HepG2 (cell line): ENCODE data around the gene PKP3. TPM values are rescaled to one million over a fixed set of nuclear protein-coding genes. Genes with fewer than 3 reads are reported as not detected.
A peak's percentile ranks its signal among the peaks of the same experiment; 100 is the strongest.

Experiments
- ATAC-seq: fragments of 200-7000 bp; cut with Tn5 transposase; 3 replicates; pipeline ENCODE4 v1.9.1; 2020; ENCODE audit warnings: mild to moderate bottlenecking, moderate library complexity
- BruUV-seq: library from RNA; stranded (reverse); fragments of 400-500 nt; replicated peaks from 2 replicates; lab custom pipeline; 2021; lab: Mats Ljungman, UMichigan
- CTCF ChIA-PET: fragments of 300-600 bp; formaldehyde crosslinking; extraction: SDS; loops from one replicate; lab custom pipeline; 2021; ENCODE audit warnings: low total read pairs, inconsistent platforms, low intra/inter-chr PET ratio; lab: Yijun Ruan, JAX
- POLR2A ChIA-PET: fragments of 350-600 bp; sonication (Branson Sonifier 250); formaldehyde crosslinking; loops from one replicate; lab custom pipeline; 2020; ENCODE audit warnings: antibody characterized with exemption, inconsistent platforms; lab: Yijun Ruan, JAX
- DNase-seq: peaks from one replicate; pipeline ENCODE4 v3.0.0-alpha.2; 2015; ENCODE audit warnings: low spot score
- FAIRE-seq: peaks from 3 replicates; lab custom pipeline; 2011; peaks lifted over from hg19 to GRCh38; lab: Jason Lieb, UNC
- H2AFZ ChIP-seq: one replicate; pipeline ENCODE4 v1.6.1; 2011; ENCODE audit warnings: low read length, inconsistent platforms
- H3K27ac ChIP-seq: fragments of 300-600 bp; 3 replicates; pipeline ENCODE4 v1.8.0; 2011; ENCODE audit warnings: mixed run types, mild to moderate bottlenecking, mixed read lengths, low read length, inconsistent platforms; ENCODE audit not compliant: insufficient read depth; ENCODE audit errors: extremely low read length
- H3K27me3 ChIP-seq, 2 experiments: fragments of 200-600 bp in 1 of 2; 2 replicates in 1 of 2; 3 replicates in 1 of 2; pipeline versions ENCODE4 v1.6.0 to v1.8.0; 2011; ENCODE audit warnings: low read length in 2 of 2, mild to moderate bottlenecking in 2 of 2, moderate library complexity in 2 of 2, inconsistent platforms in 1 of 2; ENCODE audit not compliant: insufficient read depth in 2 of 2, control insufficient read depth in 1 of 2
- H3K36me3 ChIP-seq, 2 experiments: fragments of 200-600 bp in 1 of 2; replicated peaks in 1 of 2; 2 replicates in 1 of 2; 3 replicates in 1 of 2; pipeline versions ENCODE4 v1.5.1 to v1.8.0; 2011; ENCODE audit warnings: low read length in 2 of 2, inconsistent platforms in 1 of 2; ENCODE audit not compliant: insufficient read depth in 2 of 2, control insufficient read depth in 1 of 2
- H3K4me1 ChIP-seq: 2 replicates; pipeline ENCODE4 v1.5.1; 2012; ENCODE audit warnings: low read length, inconsistent platforms; ENCODE audit not compliant: insufficient read depth
- H3K4me2 ChIP-seq: 2 replicates; pipeline ENCODE4 v1.6.0; 2011; ENCODE audit warnings: low read depth, low read length, inconsistent platforms
- H3K4me3 ChIP-seq, 3 experiments: fragments of 200-600 bp in 1 of 3; sonication (generic), shearing (Covaris generic) in 1 of 3; replicated peaks in 1 of 3; 2 replicates each; pipeline ENCODE4 v1.5.1; 2011 to 2016; ENCODE audit warnings: low read length in 3 of 3, inconsistent platforms in 2 of 3, low read depth in 2 of 3, mild to moderate bottlenecking in 2 of 3, control low read depth in 1 of 3, mixed read lengths in 1 of 3; ENCODE audit not compliant: insufficient read depth in 1 of 3
- H3K79me2 ChIP-seq: one replicate; pipeline ENCODE4 v1.6.1; 2011; ENCODE audit warnings: low read length, inconsistent platforms; ENCODE audit not compliant: insufficient read depth
- H3K9ac ChIP-seq: 2 replicates; pipeline ENCODE4 v1.6.0; 2011; ENCODE audit warnings: mild to moderate bottlenecking, low read depth, low read length, inconsistent platforms; ENCODE audit not compliant: insufficient read depth
- H3K9me3 ChIP-seq: 2 replicates; pipeline ENCODE4 v1.5.1; 2012; ENCODE audit warnings: mild to moderate bottlenecking, low read length
- H4K20me1 ChIP-seq: 2 replicates; pipeline ENCODE4 v1.6.0; 2011; ENCODE audit warnings: inconsistent platforms, mild to moderate bottlenecking, low read length, moderate library complexity; ENCODE audit not compliant: insufficient read depth
- BRF2 ChIP-seq: sonication (generic); formaldehyde crosslinking; IDR thresholded peaks from 2 replicates; pipeline ENCODE4 v1.8.1; 2022; ENCODE audit warnings: mild to moderate bottlenecking, missing genetic modification reagents
- CTCF ChIP-seq: sonication (generic); formaldehyde crosslinking; IDR thresholded peaks from 2 replicates; pipeline ENCODE4 v1.5.0; 2020; ENCODE audit warnings: mild to moderate bottlenecking, missing genetic modification reagents, moderate library complexity
- FOXA1 ChIP-seq, 2 experiments: fragments of 450-650 bp in 1 of 2; sonication (generic) in 1 of 2; formaldehyde crosslinking in 1 of 2; IDR thresholded peaks; 2 replicates each; pipeline versions ENCODE4 v1.4.0 to v1.6.1; 2016 to 2020; ENCODE audit warnings: missing genetic modification reagents in 1 of 2
- FOXP1 ChIP-seq, 2 experiments: fragments of 450-650 bp in 1 of 2; IDR thresholded peaks; 2 replicates each; pipeline ENCODE4 v1.6.1; 2017 to 2018; ENCODE audit warnings: antibody characterized with exemption in 1 of 2
- KDM2A ChIP-seq: sonication (generic); formaldehyde crosslinking; IDR thresholded peaks from 2 replicates; pipeline ENCODE4 v1.4.0; 2020; ENCODE audit warnings: low read depth, missing genetic modification reagents, borderline replicate concordance
- REPIN1 ChIP-seq: sonication (generic); formaldehyde crosslinking; IDR thresholded peaks from 2 replicates; pipeline ENCODE4 v1.8.0; 2022; ENCODE audit warnings: missing genetic modification reagents, low read depth, mild to moderate bottlenecking, borderline replicate concordance
- STAG1 ChIP-seq: sonication (generic); formaldehyde crosslinking; IDR thresholded peaks from 2 replicates; pipeline ENCODE4 v1.4.0; 2020; ENCODE audit warnings: missing genetic modification reagents
- TFAP4 ChIP-seq: sonication (generic); IDR thresholded peaks from 2 replicates; pipeline ENCODE4 v1.6.1; 2016; ENCODE audit warnings: low read depth, borderline replicate concordance
- THYN1 ChIP-seq: sonication (generic); formaldehyde crosslinking; IDR thresholded peaks from 2 replicates; pipeline ENCODE4 v1.8.1; 2023; ENCODE audit warnings: low read depth, mild to moderate bottlenecking, moderate library complexity, missing genetic modification reagents, borderline replicate concordance
- XRCC5 ChIP-seq: fragments of 200-400 bp; formaldehyde crosslinking; optimal IDR thresholded peaks from 2 replicates; pipeline ENCODE3; 2017; ENCODE audit warnings: mild to moderate bottlenecking, low read length
- ZFP37 ChIP-seq: sonication (generic); formaldehyde crosslinking; IDR thresholded peaks from 2 replicates; pipeline ENCODE4 v1.4.0; 2020; ENCODE audit warnings: missing genetic modification reagents, borderline replicate concordance
- ZFP62 ChIP-seq: sonication (generic); formaldehyde crosslinking; IDR thresholded peaks from 2 replicates; pipeline ENCODE4 v1.4.0; 2020; ENCODE audit warnings: missing genetic modification reagents
- ZFX ChIP-seq: sonication (generic); formaldehyde crosslinking; IDR thresholded peaks from 2 replicates; pipeline ENCODE4 v1.4.0; 2020; ENCODE audit warnings: mild to moderate bottlenecking, low read depth, missing genetic modification reagents, moderate library complexity
- ZKSCAN8 ChIP-seq: IDR thresholded peaks from 2 replicates; pipeline ENCODE4 v1.6.1; 2016; ENCODE audit warnings: borderline replicate concordance, missing genetic modification reagents, missing compliant biosample characterization
- ZNF232 ChIP-seq: sonication (generic); formaldehyde crosslinking; IDR thresholded peaks from 2 replicates; pipeline ENCODE4 v1.4.0; 2020; ENCODE audit warnings: missing genetic modification reagents, borderline replicate concordance
- ZNF670 ChIP-seq: sonication (generic); formaldehyde crosslinking; IDR thresholded peaks from 2 replicates; pipeline ENCODE4 v1.8.0; 2022; ENCODE audit warnings: mild to moderate bottlenecking, missing genetic modification reagents, borderline replicate concordance
- ZNF672 ChIP-seq: sonication (generic); formaldehyde crosslinking; IDR thresholded peaks from 2 replicates; pipeline ENCODE4 v1.8.1; 2022; ENCODE audit warnings: missing genetic modification reagents
- WGBS: methylation state at CpG from one replicate; pipeline ENCODE4 v1.1.6; 2017; ENCODE audit warnings: low lambda C conversion rate; 5-methylcytosine and 5-hydroxymethylcytosine counted together
- in situ Hi-C: cut with HindIII; loops from 2 replicates; pipeline ENCODE4 v1.10.0; 2017; ENCODE audit warnings: low pct_unique_long_range_greater_than_20kb; ENCODE audit not compliant: extremely low pct_ligation_motif_present
- intact Hi-C: fragments of 100-400 bp; cut with micrococcal nuclease; formaldehyde crosslinking; loops from one replicate; pipeline ENCODE4 v1.10.0; 2022; ENCODE audit not compliant: unreplicated experiment
- polyA plus RNA-seq, 8 experiments: library from polyadenylated mRNA; depleted of rRNA in 3 of 8; stranded (reverse) in 7 of 8; unstranded in 1 of 8; fragments of >200 nt; fragmentation: Illumina TruSeq in 4 of 8; extraction: Trizol in 4 of 8; gene quantifications; 2 replicates each; pipeline versions ENCODE4 v1.2.1 to v1.2.3, GENCODE V29; 2011 to 2016; ENCODE audit warnings: low read depth in 4 of 8, missing spikeins in 1 of 8, mixed read lengths in 1 of 8; ENCODE audit not compliant: insufficient read depth in 1 of 8
- total RNA-seq, 5 experiments: library from RNA; depleted of rRNA; stranded (reverse); fragments of >200 nt; fragmentation: Illumina TruSeq; extraction: Trizol; gene quantifications; 2 replicates each; pipeline ENCODE4 v1.2.3, GENCODE V29; 2016; ENCODE audit warnings: low read depth in 1 of 5
- TF ChIP-seq, protein P1 (sequence below): sonication (generic); formaldehyde crosslinking; conservative IDR thresholded peaks from 2 replicates; pipeline ENCODE4 v1.8.0; 2022; ENCODE audit warnings: low read depth, missing genetic modification reagents

The PKP3 gene
- total and polyA plus RNA-seq, 2 of the 13 experiments (the other 11 are each of a cell fraction or from before 2014, with no cell fraction given) = 18.0 to 28.7 TPM

DNA sequence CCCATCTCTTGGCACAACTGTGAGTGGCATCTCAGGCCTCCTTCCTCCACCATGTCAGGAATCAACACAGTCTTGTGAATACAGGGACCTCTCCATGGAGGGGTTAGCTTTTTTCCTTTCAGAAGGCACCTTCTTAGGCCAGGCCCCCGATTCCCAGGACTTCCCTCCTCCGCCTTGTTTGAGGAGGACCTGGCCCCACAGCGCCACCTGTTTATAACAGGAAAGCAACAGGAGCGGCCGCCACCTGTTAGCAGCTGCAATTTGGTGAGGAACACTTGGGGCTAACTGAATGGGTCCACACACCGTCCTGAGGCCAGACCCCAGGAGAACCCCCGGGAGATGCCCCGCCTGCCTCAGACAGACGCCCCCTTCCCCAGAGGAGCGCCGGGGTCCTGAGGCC lies 3.8 kb upstream of the PKP3 start:
- intact Hi-C loops (no loop called here), in situ Hi-C loops (no loop called here)
- DNase-seq = peak; percentile 50
- Histone ChIP-seq H3K9ac (no peak overlapping the region), H2AFZ (no peak overlapping the region), H3K9me3 (no peaks in the 10 kb centered on the region), H3K27ac (no peak overlapping the region), H4K20me1 (no peaks in the 10 kb centered on the region), H3K4me2 (peak overlapping the region; percentile 23; the same call in 1 of the 2 replicates), H3K79me2 (peaks cover 6% of the 10 kb centered on the region), H3K4me3 (no peak overlapping the region), H3K4me1 (peaks cover 49% of the 10 kb centered on the region), H3K27me3 (peaks cover 4 to 26% of the 10 kb centered on the region in 2 experiments; a peak in 4 of 5 replicates), H3K36me3 (no peaks in the 10 kb centered on the region)
- no peak for FAIRE-seq
- BruUV-seq = no TSS peak
- CTCF ChIA-PET = no interaction called here
- 0 out of 3 replicates have a peak, but pooled peaks have one; percentile 7 for ATAC-seq
- POLR2A ChIA-PET = no interaction called here
- no CpG with 5 or more reads among the region's 11 CpGs for WGBS
- TF ChIP-seq ZNF672 (CRISPR knock-in tag) = no peak
- TF ChIP-seq, protein P1, sequence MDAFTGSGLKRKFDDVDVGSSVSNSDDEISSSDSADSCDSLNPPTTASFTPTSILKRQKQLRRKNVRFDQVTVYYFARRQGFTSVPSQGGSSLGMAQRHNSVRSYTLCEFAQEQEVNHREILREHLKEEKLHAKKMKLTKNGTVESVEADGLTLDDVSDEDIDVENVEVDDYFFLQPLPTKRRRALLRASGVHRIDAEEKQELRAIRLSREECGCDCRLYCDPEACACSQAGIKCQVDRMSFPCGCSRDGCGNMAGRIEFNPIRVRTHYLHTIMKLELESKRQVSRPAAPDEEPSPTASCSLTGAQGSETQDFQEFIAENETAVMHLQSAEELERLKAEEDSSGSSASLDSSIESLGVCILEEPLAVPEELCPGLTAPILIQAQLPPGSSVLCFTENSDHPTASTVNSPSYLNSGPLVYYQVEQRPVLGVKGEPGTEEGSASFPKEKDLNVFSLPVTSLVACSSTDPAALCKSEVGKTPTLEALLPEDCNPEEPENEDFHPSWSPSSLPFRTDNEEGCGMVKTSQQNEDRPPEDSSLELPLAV (CRISPR knock-in tag) = no peak
- peak; percentile 79 for TF ChIP-seq CTCF (CRISPR knock-in tag)
- 0 out of 2 replicates have a peak, but pooled peaks have one; percentile 28 for TF ChIP-seq ZFX (CRISPR knock-in tag)
- TF ChIP-seq REPIN1 (CRISPR knock-in tag) = no peak
- no peak for TF ChIP-seq ZNF232 (CRISPR knock-in tag)
- TF ChIP-seq ZNF670 (CRISPR knock-in tag) = no peak
- TF ChIP-seq ZKSCAN8 (CRISPR knock-in tag) = no peak
- peak; percentile 68 for TF ChIP-seq XRCC5
- TF ChIP-seq STAG1 (CRISPR knock-in tag) = peak; percentile 47
- no peak for TF ChIP-seq FOXP1 (IDR thresholded peaks at IDR 0.05)
- no peak for TF ChIP-seq FOXP1 (CRISPR knock-in tag; IDR thresholded peaks at IDR 0.05)
- TF ChIP-seq TFAP4 = 0 out of 2 replicates have a peak, but pooled peaks have one; percentile 16
- TF ChIP-seq KDM2A (CRISPR knock-in tag) = peak; percentile 37; the same call in 1 of the 2 replicates
- TF ChIP-seq BRF2 (CRISPR knock-in tag) = no peak
- TF ChIP-seq THYN1 = no peak
- TF ChIP-seq ZFP37 = no peak
- no peak for TF ChIP-seq ZFP62 (CRISPR knock-in tag)
- TF ChIP-seq FOXA1 (IDR thresholded peaks at IDR 0.05) = no peak
- TF ChIP-seq FOXA1 (CRISPR knock-in tag; IDR thresholded peaks at IDR 0.05) = 0 out of 2 replicates have a peak, but pooled peaks have one; percentile 25
